ENCODE measurements around the gene GM2A.

The GM2A gene

DNA sequence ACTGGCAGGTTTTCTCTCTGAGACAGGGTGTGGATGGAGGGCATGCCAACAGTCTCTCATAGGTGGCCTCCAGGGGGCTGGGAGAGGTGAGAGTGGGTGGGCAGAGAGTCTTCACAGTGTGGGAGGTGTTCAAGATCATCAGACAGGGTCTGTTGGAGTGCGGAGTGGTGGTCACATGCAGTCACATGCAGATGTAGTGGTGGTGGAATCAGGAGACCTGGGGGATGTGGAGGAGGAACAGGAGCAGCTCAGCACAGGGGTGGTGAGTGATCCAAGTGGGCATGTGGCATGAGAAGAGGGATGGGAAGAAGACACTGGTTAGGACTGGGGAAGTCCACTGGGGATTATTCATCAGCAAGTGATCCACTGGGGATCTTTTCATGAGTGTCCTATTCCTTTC lies 5.8 kb downstream of the GM2A start:
- TF ChIP-seq CTCF (IDR thresholded peaks at IDR 0.05; ENCODE audit: borderline replicate concordance, insufficient read depth, low read depth, low read length), result no peak
- H3K4me3 ChIP-seq (ENCODE audit: low read depth, low read length), result no peak overlapping the region

DNA sequence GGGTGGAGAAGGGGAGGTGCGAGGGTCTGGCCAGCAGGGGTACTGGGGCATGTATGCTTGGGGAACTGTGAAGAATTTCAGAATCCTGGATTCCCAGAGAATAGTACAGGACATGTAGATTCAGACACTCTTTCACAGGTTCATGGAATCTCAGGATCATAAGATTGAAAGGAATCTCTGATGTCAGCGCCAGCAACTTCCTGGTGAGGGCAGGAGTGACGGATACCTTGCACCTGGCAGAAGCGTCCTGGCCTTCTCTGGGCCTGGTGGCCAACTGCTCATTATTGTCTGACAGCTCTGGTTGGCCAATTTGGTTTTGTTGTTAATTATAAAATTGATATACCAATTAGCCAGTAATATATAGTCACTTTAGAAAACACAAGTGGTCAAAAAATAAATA lies 6.9 kb downstream of the GM2A start:
- no peak overlapping the region for H3K4me3 ChIP-seq (ENCODE audit: low read depth, low read length)
- no peak for TF ChIP-seq CTCF (IDR thresholded peaks at IDR 0.05; ENCODE audit: borderline replicate concordance, insufficient read depth, low read depth, low read length)

DNA sequence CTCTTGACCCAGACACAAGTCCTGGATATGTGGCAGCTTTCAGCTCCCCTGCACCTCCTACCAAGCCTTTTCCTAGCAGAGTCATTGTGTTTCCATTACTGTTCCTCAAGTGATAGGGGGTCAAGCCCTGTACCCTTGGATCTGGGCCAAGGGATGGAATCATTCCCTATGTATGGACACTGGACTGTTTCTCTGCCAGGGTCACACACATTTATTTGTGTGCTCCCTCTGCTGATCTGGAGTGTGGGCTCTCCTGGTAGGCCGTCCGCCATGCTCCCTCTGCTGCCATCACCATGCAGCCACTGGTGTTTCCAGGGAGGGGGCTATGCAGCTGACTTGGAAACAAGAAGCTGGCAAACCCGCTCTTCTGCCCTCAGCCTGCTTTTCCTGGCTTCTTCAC lies 9.5 kb downstream of the GM2A start:
- TF ChIP-seq CTCF (IDR thresholded peaks at IDR 0.05; ENCODE audit: borderline replicate concordance, insufficient read depth, low read depth, low read length), result no peak
- no peak overlapping the region for H3K4me3 ChIP-seq (ENCODE audit: low read depth, low read length)

- H3K4me3 ChIP-seq (ENCODE audit: low read depth, low read length), result no peak overlapping the region
- TF ChIP-seq CTCF (IDR thresholded peaks at IDR 0.05; ENCODE audit: borderline replicate concordance, insufficient read depth, low read depth, low read length), result no peak
These were observed 11.1 kb downstream of the GM2A start for GRCh38 chr5:151264113-151264512.

- H3K4me3 ChIP-seq (ENCODE audit: low read depth, low read length), result no peak overlapping the region
- no peak for TF ChIP-seq CTCF (IDR thresholded peaks at IDR 0.05; ENCODE audit: borderline replicate concordance, insufficient read depth, low read depth, low read length)
These were observed 14.7 kb downstream of the GM2A start for GRCh38 chr5:151267491-151268260.

DNA sequence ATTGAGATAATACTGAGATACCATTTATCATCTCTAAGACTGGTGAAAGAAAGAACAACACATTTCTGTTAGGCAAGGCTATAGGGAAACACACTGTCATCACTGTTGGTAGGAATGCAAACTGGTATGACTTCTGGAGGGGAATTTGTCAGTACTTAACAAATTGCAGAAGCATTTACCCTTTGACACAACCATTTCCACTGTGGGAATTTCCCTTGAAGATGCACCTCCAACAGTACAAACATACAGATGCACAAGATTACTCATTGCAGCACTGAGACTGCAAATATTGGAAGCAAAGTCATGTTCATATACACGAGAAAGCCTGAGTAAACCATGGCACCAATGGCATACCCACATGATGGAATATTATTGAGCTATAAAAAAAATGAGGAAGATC lies 17.6 kb downstream of the GM2A start:
- no peak for TF ChIP-seq CTCF (IDR thresholded peaks at IDR 0.05; ENCODE audit: borderline replicate concordance, insufficient read depth, low read depth, low read length)
- H3K4me3 ChIP-seq (ENCODE audit: low read depth, low read length), result no peak overlapping the region

DNA sequence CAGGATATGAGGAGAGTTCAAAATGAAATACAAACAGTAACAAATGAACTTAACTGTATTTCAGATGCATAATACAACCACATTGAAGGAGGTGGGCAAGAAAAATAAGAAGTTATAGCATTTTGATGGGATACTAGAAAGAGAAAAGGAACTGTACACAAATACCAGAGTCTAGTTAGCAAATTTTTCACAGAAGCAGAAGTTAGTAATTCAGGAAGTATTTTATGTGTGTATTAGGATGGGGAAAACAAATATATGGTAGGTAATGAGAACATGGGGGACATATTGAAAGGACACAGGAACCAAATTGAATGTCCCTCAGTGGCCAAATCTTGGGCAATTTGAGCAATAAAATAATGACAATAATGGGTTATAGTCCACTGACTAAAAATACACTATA lies 18.4 kb downstream of the GM2A start:
- TF ChIP-seq CTCF (IDR thresholded peaks at IDR 0.05; ENCODE audit: borderline replicate concordance, insufficient read depth, low read depth, low read length), result no peak
- no peak overlapping the region for H3K4me3 ChIP-seq (ENCODE audit: low read depth, low read length)

Data from GM12875 (cell line).